Measurements from ENCODE around the gene SRGAP1. TPM values are rescaled to one million over a fixed set of nuclear protein-coding genes. Genes with fewer than 3 reads are reported as not detected.

The SRGAP1 gene
- polyA plus RNA-seq, 2 donors = 1.4 to 3.2 TPM

DNA sequence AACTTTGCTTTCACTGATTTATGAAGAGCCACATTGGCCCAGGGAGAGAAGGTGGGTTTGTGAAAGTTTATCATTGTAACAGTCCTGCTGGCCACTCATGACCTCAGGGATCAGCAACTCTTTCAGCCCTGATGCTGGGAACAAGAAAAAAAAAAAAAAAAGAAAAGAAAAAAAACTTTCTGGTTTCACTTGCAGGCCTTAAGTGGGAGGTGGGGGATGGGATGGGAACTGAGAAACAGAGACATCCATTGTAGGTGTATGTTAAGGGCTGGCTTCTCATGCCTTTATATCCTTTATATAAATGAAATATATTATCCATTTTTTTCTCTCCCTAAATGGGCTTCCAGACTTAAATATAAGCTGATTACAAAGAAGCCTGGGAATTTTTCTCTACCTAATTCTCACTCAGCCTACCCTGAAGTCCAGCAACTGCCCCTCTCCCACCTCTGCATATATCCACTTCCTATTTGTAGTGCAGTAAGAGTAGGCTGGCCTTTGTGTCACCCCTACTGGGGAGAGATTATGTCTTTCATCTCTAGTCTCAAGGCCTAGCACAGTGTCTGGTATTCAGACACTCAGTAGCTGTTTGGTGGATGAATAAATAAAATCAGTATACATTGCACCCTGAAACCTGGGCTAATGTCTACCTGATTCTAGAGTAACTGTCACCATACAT, 190.5 kb downstream of the SRGAP1 start:
- no peaks in the 10 kb centered on the region for H3K36me3 ChIP-seq (ENCODE audit: control insufficient read depth in 2 of 2, insufficient read depth in 2 of 2, low read length in 1 of 2)
- no peak overlapping the region for H3K27ac ChIP-seq (ENCODE audit: low read depth in 2 of 2, low read length in 1 of 2)
- no peaks in the 10 kb centered on the region for H3K9me3 ChIP-seq (ENCODE audit: control insufficient read depth in 2 of 2, insufficient read depth in 1 of 2, low read depth in 1 of 2, low read length in 1 of 2)
- H3K4me3 ChIP-seq (ENCODE audit: low read depth in 1 of 2, low read length in 2 of 2) = no peak overlapping the region
- peaks cover 0 to 2% of the 10 kb centered on the region in 2 donors for H3K4me1 ChIP-seq (ENCODE audit: control insufficient read depth in 2 of 2, insufficient read depth in 2 of 2, low read length in 1 of 2)
- H3K27me3 ChIP-seq (ENCODE audit: control insufficient read depth in 1 of 2, insufficient read depth in 2 of 2, low read length in 2 of 2) = no peaks in the 10 kb centered on the region

DNA sequence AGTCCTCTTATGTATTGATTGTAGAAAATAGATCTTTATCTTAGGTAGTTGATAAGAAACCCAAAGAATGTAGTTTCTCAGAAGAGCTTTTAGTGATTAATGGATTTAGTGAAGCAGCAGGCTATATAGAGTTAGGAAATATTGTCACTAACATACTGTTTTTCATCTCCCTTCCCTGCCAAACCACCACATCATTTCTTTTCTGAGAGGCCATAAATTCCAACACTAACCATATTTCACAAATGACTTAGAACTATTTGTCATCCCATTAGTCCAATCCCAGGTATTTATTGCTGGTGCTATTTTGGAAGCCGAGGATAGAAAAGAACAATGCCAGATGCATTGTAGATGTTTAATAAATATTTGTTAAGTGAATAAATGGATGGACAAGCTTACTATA, 191.9 kb downstream of the SRGAP1 start:
- Histone ChIP-seq H3K4me1 (ENCODE audit: control insufficient read depth in 2 of 2, insufficient read depth in 2 of 2, low read length in 1 of 2) (peaks cover 0 to 2% of the 10 kb centered on the region in 2 donors), H3K27ac (ENCODE audit: low read depth in 2 of 2, low read length in 1 of 2) (no peak overlapping the region), H3K27me3 (ENCODE audit: control insufficient read depth in 1 of 2, insufficient read depth in 2 of 2, low read length in 2 of 2) (no peaks in the 10 kb centered on the region), H3K4me3 (ENCODE audit: low read depth in 1 of 2, low read length in 2 of 2) (no peak overlapping the region), H3K9me3 (ENCODE audit: control insufficient read depth in 2 of 2, insufficient read depth in 1 of 2, low read depth in 1 of 2, low read length in 1 of 2) (no peaks in the 10 kb centered on the region), H3K36me3 (ENCODE audit: control insufficient read depth in 2 of 2, insufficient read depth in 2 of 2, low read length in 1 of 2) (no peaks in the 10 kb centered on the region)
- WGBS, 2 donors = 50 to 86% methylated on average over 1 of the region's 1 CpG

DNA sequence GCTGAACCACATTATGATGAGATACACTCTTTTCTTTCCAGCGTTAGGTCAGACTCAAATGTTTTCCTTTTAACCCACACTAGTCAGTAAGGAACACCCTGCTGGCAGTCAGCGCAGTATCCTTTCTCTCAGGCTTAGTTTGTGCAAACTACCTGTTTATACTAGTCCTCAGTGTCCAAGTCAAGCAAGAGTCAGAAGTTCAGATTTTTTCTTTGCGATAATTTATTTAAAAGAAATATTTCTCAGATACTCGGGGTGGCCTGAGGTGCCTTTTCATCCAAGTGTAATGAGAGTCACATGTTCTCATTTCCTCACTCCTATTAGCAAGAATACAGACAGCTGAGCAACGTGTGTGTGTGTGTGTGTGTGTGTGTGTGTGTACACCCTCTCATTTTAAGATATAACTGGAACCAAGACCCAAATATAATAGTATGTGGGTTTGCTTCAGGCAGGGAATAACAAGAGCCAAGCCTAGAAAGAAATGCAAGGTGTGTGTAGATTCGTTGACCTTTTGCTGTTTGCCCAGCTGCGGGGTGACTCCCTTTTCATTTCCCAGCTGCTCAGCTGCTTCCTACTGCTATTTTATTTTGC, 194.9 kb downstream of the SRGAP1 start:
- Histone ChIP-seq H3K36me3 (ENCODE audit: control insufficient read depth in 2 of 2, insufficient read depth in 2 of 2, low read length in 1 of 2) (no peaks in the 10 kb centered on the region), H3K27me3 (ENCODE audit: control insufficient read depth in 1 of 2, insufficient read depth in 2 of 2, low read length in 2 of 2) (no peaks in the 10 kb centered on the region), H3K9me3 (ENCODE audit: control insufficient read depth in 2 of 2, insufficient read depth in 1 of 2, low read depth in 1 of 2, low read length in 1 of 2) (no peaks in the 10 kb centered on the region), H3K4me3 (ENCODE audit: low read depth in 1 of 2, low read length in 2 of 2) (no peak overlapping the region), H3K4me1 (ENCODE audit: control insufficient read depth in 2 of 2, insufficient read depth in 2 of 2, low read length in 1 of 2) (peaks cover 0 to 2% of the 10 kb centered on the region in 2 donors), H3K27ac (ENCODE audit: low read depth in 2 of 2, low read length in 1 of 2) (peak overlapping the region; percentile 7 to 49)
- WGBS, 2 donors = 14 to 21% methylated on average over 7 of the region's 7 CpGs

DNA sequence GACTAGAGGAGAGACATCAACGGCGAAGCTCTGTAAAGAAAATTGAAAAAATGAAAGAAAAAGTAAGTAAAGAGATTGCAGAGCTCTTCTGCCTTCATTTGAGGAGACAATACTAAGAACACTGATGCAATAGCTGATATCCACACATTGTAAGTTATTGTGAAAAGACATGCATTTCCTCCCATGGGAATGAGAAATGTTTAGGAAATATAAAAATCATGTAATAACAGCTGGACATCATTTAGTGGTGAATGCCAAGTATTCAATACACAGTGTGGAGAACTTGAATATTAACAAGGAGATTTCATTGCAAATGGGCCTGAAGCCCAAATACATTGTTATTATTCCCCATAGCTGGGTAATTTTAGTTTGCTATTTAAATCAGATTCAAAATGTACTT, 198.4 kb downstream of the SRGAP1 start:
- Histone ChIP-seq H3K4me1 (ENCODE audit: control insufficient read depth in 2 of 2, insufficient read depth in 2 of 2, low read length in 1 of 2) (peaks cover 0 to 2% of the 10 kb centered on the region in 2 donors), H3K9me3 (ENCODE audit: control insufficient read depth in 2 of 2, insufficient read depth in 1 of 2, low read depth in 1 of 2, low read length in 1 of 2) (no peaks in the 10 kb centered on the region), H3K27ac (ENCODE audit: low read depth in 2 of 2, low read length in 1 of 2) (no peak overlapping the region), H3K4me3 (ENCODE audit: low read depth in 1 of 2, low read length in 2 of 2) (no peak overlapping the region), H3K27me3 (ENCODE audit: control insufficient read depth in 1 of 2, insufficient read depth in 2 of 2, low read length in 2 of 2) (no peaks in the 10 kb centered on the region), H3K36me3 (ENCODE audit: control insufficient read depth in 2 of 2, insufficient read depth in 2 of 2, low read length in 1 of 2) (no peaks in the 10 kb centered on the region)
- 80 to 85% methylated on average over 2 of the region's 2 CpGs for WGBS, 2 donors

DNA sequence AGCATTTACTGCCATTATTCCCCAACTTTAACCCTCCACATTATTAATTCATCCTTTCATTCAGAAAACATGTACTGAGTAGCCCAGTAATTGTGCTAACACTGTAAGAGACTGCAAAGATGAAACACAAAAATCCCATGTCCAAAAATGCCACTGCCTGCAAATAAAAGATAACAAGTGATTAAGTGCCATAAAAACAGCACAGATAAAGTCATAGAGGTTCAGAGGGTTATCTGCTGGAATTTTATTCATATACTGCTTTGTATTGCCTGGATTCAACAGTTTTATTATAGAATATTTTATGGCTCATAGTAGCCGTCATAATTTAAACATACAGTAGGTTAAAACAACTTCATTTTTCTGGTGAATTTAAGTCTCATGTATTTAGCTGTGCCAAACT, 199.7 kb downstream of the SRGAP1 start:
- 75 to 83% methylated on average over 1 of the region's 1 CpG for WGBS, 2 donors
- H3K4me1 ChIP-seq (ENCODE audit: control insufficient read depth in 2 of 2, insufficient read depth in 2 of 2, low read length in 1 of 2) = peaks cover 0 to under 1% of the 10 kb centered on the region in 2 donors
- no peak overlapping the region for H3K27ac ChIP-seq (ENCODE audit: low read depth in 2 of 2, low read length in 1 of 2)

DNA sequence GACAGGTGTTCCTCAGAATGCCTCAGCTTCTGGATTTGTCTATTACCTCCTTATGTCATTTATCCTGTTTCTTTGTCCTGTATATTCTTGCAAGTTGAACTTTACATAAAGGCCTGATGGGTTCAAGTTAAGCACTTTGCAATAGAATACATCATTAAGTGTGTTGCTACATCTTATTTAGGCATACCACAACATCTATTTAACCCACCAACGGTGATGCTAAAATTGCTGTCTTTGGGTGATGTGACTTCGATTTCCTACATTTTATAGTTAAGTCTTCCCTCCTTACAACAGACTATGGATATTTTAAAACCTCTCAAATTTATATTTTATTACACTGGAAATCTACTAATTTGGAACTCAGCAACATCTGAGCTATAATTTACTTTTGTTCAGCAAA, 206.6 kb downstream of the SRGAP1 start:
- H3K36me3 ChIP-seq (ENCODE audit: control insufficient read depth in 2 of 2, insufficient read depth in 2 of 2, low read length in 1 of 2) = no peaks in the 10 kb centered on the region
- H3K4me1 ChIP-seq (ENCODE audit: control insufficient read depth in 2 of 2, insufficient read depth in 2 of 2, low read length in 1 of 2) = no peaks in the 10 kb centered on the region
- H3K27me3 ChIP-seq (ENCODE audit: control insufficient read depth in 1 of 2, insufficient read depth in 2 of 2, low read length in 2 of 2) = no peaks in the 10 kb centered on the region
- no peaks in the 10 kb centered on the region for H3K9me3 ChIP-seq (ENCODE audit: control insufficient read depth in 2 of 2, insufficient read depth in 1 of 2, low read depth in 1 of 2, low read length in 1 of 2)
- no peak overlapping the region for H3K4me3 ChIP-seq (ENCODE audit: low read depth in 1 of 2, low read length in 2 of 2)
- no peak overlapping the region for H3K27ac ChIP-seq (ENCODE audit: low read depth in 2 of 2, low read length in 1 of 2)
- WGBS, 2 donors = 46 to 47% methylated on average over 2 of the region's 2 CpGs

More for the DNA sequence above, 199.7 kb downstream of the SRGAP1 start:
- Histone ChIP-seq H3K4me3 (ENCODE audit: low read depth in 1 of 2, low read length in 2 of 2) (no peak overlapping the region), H3K27me3 (ENCODE audit: control insufficient read depth in 1 of 2, insufficient read depth in 2 of 2, low read length in 2 of 2) (no peaks in the 10 kb centered on the region), H3K36me3 (ENCODE audit: control insufficient read depth in 2 of 2, insufficient read depth in 2 of 2, low read length in 1 of 2) (no peaks in the 10 kb centered on the region), H3K9me3 (ENCODE audit: control insufficient read depth in 2 of 2, insufficient read depth in 1 of 2, low read depth in 1 of 2, low read length in 1 of 2) (no peaks in the 10 kb centered on the region)

DNA sequence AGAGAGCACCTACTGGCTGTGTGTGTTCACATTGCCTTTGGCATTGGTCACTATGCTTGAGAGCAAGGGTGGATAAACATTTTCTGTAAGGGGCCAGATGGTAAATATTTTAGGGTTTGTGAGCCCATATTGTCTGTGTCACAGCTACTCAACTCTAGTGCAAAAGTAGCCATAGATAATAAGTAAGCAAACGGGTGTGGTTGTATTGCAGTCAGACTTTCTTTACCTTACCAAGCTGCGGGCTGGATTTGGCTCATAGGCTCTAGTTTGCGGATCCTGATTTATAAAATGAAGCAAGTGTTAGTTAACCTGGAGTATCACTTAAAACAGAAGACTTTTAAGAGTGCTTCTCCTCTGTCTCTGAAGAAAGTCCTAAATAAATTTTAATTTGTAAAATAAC, 208.6 kb downstream of the SRGAP1 start:
- Histone ChIP-seq H3K9me3 (ENCODE audit: control insufficient read depth in 2 of 2, insufficient read depth in 1 of 2, low read depth in 1 of 2, low read length in 1 of 2) (no peaks in the 10 kb centered on the region), H3K27ac (ENCODE audit: low read depth in 2 of 2, low read length in 1 of 2) (no peak overlapping the region), H3K27me3 (ENCODE audit: control insufficient read depth in 1 of 2, insufficient read depth in 2 of 2, low read length in 2 of 2) (no peaks in the 10 kb centered on the region), H3K4me1 (ENCODE audit: control insufficient read depth in 2 of 2, insufficient read depth in 2 of 2, low read length in 1 of 2) (no peaks in the 10 kb centered on the region), H3K36me3 (ENCODE audit: control insufficient read depth in 2 of 2, insufficient read depth in 2 of 2, low read length in 1 of 2) (no peaks in the 10 kb centered on the region), H3K4me3 (ENCODE audit: low read depth in 1 of 2, low read length in 2 of 2) (no peak overlapping the region)
- 80 to 82% methylated on average over 3 of the region's 3 CpGs for WGBS, 2 donors

DNA sequence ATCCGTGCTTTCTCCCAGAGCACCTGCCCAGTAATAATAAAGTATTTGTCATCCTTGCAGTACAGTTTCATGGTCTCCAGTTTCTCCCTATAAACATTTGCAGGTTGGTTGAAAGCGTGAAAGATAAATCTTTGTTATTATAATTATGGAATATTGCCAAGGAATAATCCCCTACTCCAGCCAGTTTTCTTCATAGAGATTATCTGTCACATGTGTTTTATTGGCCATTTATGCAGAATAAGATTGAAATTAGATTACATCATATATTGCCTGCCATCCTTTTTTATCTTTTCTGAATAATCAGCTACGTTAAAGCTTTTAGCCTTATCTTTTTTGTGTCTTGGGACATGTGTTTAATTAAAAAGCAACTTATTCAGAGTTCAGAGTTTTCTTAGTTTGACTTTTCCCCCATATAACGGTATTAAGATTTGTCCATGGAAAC, 209.6 kb downstream of the SRGAP1 start:
- Histone ChIP-seq H3K36me3 (ENCODE audit: control insufficient read depth in 2 of 2, insufficient read depth in 2 of 2, low read length in 1 of 2) (no peaks in the 10 kb centered on the region), H3K27me3 (ENCODE audit: control insufficient read depth in 1 of 2, insufficient read depth in 2 of 2, low read length in 2 of 2) (no peaks in the 10 kb centered on the region)
- WGBS, 2 donors = 61 to 74% methylated on average over 4 of the region's 4 CpGs

DNA sequence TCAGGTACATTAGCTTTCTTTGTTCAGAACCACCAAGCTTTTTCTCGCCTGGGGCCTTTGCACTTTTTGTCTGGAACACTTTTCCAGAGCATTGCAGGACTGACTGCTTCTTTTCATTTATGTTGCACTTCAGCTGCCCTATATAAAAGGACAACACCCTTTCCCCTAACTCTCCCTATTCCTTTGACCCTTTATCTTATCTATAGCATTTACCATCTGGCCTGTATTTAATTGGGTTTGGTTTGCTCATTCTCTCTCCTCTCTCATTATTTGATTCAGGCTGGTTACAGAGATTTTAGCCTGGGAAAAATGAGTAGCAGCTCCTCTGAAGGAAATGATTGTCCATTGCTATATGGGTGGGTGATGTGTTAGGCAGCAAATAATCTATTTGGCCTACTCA, 212.2 kb downstream of the SRGAP1 start:
- H3K4me1 ChIP-seq (ENCODE audit: control insufficient read depth in 2 of 2, insufficient read depth in 2 of 2, low read length in 1 of 2) = no peaks in the 10 kb centered on the region
- H3K4me3 ChIP-seq (ENCODE audit: low read depth in 1 of 2, low read length in 2 of 2) = no peak overlapping the region
- H3K36me3 ChIP-seq (ENCODE audit: control insufficient read depth in 2 of 2, insufficient read depth in 2 of 2, low read length in 1 of 2) = no peaks in the 10 kb centered on the region
- no peak overlapping the region for H3K27ac ChIP-seq (ENCODE audit: low read depth in 2 of 2, low read length in 1 of 2)
- no peaks in the 10 kb centered on the region for H3K27me3 ChIP-seq (ENCODE audit: control insufficient read depth in 1 of 2, insufficient read depth in 2 of 2, low read length in 2 of 2)
- 89 to 92% methylated on average over 1 of the region's 1 CpG for WGBS, 2 donors
- no peaks in the 10 kb centered on the region for H3K9me3 ChIP-seq (ENCODE audit: control insufficient read depth in 2 of 2, insufficient read depth in 1 of 2, low read depth in 1 of 2, low read length in 1 of 2)

More for the DNA sequence above, 209.6 kb downstream of the SRGAP1 start:
- Histone ChIP-seq H3K9me3 (ENCODE audit: control insufficient read depth in 2 of 2, insufficient read depth in 1 of 2, low read depth in 1 of 2, low read length in 1 of 2) (no peaks in the 10 kb centered on the region), H3K4me1 (ENCODE audit: control insufficient read depth in 2 of 2, insufficient read depth in 2 of 2, low read length in 1 of 2) (no peaks in the 10 kb centered on the region), H3K27ac (ENCODE audit: low read depth in 2 of 2, low read length in 1 of 2) (no peak overlapping the region), H3K4me3 (ENCODE audit: low read depth in 1 of 2, low read length in 2 of 2) (no peak overlapping the region)

DNA sequence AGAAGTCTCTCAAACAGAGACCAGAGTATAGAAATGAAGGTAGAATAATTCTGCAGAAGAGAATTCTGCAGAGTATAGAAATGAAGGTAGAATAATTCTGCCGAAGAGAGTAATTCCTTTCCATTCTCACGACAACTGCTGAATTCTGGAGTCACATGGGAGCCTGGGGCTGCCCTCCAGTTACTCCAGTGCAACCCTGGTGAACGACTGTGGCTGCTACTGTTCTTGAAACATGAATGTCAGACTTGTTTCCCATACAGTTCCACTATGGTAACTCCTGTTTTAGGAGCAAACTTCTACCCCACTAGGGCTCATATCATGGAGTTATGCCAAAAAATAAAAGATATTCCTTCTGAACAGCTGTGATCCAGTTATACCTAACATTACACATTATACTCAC, 213.2 kb downstream of the SRGAP1 start:
- Histone ChIP-seq H3K9me3 (ENCODE audit: control insufficient read depth in 2 of 2, insufficient read depth in 1 of 2, low read depth in 1 of 2, low read length in 1 of 2) (no peaks in the 10 kb centered on the region), H3K4me1 (ENCODE audit: control insufficient read depth in 2 of 2, insufficient read depth in 2 of 2, low read length in 1 of 2) (no peaks in the 10 kb centered on the region), H3K36me3 (ENCODE audit: control insufficient read depth in 2 of 2, insufficient read depth in 2 of 2, low read length in 1 of 2) (no peaks in the 10 kb centered on the region), H3K27ac (ENCODE audit: low read depth in 2 of 2, low read length in 1 of 2) (no peak overlapping the region), H3K27me3 (ENCODE audit: control insufficient read depth in 1 of 2, insufficient read depth in 2 of 2, low read length in 2 of 2) (no peaks in the 10 kb centered on the region), H3K4me3 (ENCODE audit: low read depth in 1 of 2, low read length in 2 of 2) (no peak overlapping the region)
- WGBS, 2 donors = 85 to 92% methylated on average over 3 of the region's 3 CpGs

All from esophagus (tissue), 2 donors.